HG02623 (cell line): ENCODE measurements around the gene UPK1B.
"Not testable (repeated sequence)": the region's sequence is repeated elsewhere in the genome, so short reads cannot be mapped to it uniquely, and the experiment has no call there.

Experiments
- ATAC-seq: cut with Tn5 transposase; IDR thresholded peaks from one replicate; pipeline ENCODE4 v1.9.1; 2021; ENCODE audit warnings: moderate library complexity; ENCODE audit not compliant: unreplicated experiment

UPK1B gene

DNA sequence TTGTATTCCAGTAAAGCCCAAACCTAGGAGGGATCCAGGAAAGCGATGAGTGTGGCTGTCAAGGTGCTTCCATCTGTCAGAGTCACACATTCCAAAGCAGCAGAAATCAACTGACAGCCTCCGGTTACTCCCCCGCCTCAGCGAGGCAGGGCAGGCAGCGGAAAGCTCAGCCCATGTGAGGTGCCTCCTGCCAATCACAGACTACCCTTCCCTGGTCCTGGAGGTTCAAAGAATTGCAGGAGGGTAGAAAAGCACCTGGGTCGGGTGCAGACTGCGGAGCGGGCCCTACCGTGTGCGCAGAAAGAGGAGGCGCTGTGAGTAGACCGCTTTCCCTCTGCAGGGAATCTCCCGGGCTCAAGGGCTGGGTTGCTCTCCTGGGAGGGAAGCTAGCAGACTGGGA is at the start of gene UPK1B:
Gene UPK1B, plus strand, starts transcription at position 274 of the 400 bp plus-strand sequence. CDS start 13,144 bp downstream, outside the sequence.
- ATAC-seq, result no peak

DNA sequence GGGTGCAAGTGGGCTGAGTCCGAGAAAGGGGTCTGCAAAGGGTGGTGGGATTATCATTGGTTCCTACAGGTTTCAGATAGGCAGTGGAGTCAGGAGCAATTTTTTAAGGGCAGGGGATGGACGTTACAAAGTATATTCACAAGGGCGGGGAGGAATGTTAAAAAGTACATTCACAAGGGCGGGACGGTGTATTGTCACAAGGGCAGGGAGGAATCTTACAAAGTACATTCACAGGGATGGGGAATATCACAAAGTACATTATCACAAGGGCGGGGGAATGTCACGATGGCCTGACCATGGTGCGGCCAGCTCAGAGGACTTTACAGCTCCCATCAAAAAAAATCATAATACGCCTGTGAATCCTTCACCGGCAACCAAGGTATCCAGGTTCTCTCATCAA is 48.1 kb upstream of the UPK1B start:
- ATAC-seq, result no peak

DNA sequence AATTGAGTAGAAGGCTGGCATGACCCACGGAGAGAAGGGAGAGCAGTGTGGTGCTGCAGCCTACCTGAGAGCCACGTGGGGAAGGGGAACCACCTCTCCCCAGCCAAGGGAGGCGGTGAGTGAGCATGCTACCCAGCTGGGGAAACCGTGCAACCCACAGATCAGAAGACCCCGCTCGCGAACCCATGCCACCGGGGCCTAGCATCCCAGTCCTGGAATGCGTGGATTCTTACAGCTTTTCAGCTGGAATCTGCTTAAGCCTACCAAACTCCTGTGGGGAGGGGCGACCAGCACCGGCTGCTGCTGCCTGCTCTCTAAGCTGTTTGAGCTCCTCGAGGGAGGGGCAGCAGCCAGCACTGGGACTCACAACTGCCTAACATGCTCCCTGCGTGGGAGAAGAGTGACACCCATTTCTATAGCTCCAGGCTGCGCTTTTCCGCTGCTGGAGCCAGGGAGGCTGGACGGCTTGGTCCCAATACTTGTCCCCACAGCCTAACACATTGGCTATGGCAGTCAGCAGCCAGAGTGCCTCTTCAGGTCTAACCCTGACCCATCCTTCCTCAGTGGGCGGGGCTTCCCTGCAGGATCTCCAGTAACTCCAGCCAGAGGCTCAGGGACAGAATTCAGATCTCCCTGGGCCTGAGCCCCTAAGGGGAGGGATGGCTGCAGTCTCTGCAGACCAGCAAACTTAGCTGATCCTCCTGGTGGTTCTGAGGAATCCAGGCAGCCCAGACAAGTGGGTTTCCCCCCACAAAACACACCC is 47.5 kb upstream of the UPK1B start:
- ATAC-seq, result no peak

DNA sequence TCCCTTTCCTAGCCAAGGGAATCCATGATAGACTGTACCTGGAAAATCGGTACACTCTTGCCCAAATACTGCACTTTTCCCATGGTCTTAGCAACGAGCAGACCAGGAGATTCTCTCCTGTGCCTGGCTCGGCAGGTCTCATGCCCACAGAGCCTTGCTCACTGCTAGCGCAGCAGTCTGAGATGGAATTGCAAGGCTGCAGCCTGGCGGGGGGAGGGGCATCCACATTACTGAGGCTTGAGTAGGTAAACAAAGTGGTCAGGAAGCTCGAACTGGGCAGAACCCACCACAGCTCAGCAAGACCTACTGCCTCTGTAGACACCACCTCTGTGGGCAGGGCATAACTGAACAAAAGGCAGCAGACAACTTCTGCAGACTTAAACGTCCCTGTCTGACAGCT is 43.1 kb upstream of the UPK1B start:
- not testable (repeated sequence) for ATAC-seq

DNA sequence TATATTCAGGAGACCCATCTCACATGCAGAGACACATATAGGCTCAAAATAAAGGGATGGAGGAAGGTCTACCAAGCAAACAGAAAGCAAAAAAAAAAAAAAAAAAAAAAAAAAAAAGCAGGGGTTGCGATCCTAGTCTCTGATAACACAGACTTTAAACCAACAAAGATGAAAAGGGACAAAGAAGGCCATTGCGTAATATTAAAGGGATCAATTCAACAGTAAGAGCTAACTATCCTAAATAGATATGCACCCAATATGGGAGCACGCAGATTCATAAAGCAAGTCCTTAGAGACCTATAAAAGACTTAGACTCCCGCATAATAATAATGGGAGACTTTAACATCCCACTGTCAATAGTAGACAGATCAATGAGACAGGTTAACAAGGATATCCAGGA is 41.1 kb upstream of the UPK1B start:
- not testable (repeated sequence) for ATAC-seq

DNA sequence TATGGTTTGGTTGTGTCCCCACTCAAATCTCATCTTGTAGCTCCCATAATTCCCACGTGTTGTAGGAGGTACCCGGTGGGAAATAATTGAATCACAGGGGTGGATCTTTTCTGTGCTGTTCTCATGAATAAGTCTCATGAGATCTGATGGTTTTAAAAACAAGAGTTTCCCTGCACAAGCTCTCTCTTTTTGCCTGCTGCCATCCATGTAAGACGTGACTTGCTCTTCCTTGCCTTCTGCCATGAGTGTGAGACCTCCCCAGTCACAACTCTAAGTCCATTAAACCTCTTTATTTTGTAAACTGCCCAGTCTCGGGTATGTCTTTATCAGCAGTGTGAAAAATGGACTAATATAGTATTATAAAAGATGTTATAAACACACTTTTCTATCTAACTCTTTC is 34.0 kb upstream of the UPK1B start:
- ATAC-seq, result not testable (repeated sequence)

DNA sequence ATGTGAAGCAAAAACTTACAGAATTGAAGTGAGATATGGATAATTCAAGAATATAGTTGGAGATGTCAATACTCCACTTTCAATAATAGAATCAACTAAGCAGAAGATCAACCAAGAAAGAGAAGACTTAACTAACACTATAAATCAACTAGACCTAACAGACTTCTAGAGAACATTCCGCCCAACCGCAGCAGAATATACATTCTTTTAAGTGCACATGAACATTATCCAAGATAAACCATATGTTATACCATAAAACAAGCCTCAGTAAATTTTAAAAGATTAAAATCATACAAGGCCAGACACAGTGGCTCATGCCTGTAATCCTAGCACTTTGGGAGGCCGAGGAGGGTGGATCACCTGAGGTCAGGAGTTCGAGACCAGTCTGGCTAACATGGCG is 32.9 kb upstream of the UPK1B start:
- no peak for ATAC-seq

DNA sequence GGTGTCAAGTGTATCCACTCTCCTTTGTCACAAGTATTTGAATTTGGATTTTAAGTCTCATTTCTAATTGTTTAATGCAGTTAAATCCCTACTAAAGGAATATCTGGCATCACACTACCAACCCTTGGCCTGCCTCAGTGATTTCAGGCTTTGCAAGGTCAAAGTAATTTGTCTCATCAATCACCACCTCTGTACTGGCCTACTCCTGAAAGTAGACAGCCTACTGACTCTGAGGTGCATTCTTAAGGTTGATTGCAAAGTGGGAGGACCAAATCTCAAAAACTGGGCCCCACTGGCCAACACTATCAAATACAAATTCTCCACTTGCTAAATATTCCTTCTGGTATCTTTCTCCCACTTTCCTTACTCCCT is 28.3 kb upstream of the UPK1B start:
- ATAC-seq, result peak; percentile 25

DNA sequence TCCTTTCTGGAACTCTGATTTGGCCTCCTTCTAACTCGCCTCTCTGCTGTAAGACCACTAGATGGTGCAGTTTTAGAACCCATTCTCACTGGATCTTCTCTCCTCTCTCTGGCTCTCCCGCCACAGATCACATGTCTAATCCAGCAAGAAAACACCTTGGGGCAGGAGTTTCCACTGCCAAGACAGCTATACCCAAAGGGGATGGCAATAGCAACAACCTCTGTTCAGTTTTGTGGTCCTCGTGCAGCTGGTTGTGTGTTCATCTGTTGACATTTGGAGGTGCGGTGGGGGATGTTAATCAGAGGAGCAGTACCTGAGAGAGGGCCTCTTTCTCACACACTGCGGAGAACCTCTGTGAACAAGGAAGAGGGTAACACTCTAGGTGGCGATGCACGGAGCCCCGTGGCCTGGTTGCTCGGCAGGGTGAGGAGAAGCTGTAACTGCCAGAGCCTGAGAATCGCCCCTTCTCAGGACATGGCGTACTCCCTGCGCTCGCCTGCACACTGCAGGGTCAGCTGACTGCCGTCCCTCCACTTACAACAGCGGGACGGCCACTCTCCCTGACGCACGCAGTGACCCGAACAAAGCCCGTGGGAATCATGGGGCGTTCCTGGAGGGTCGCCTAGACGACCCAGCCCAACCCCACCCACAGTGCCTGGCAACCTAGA is 27.8 kb upstream of the UPK1B start, which contains the start of gene TEX55:
Gene TEX55, plus strand, starts transcription at position 666 of the 668 bp plus-strand sequence. CDS start 25 bp downstream, outside the sequence.
- ATAC-seq, result peak; percentile 60

DNA sequence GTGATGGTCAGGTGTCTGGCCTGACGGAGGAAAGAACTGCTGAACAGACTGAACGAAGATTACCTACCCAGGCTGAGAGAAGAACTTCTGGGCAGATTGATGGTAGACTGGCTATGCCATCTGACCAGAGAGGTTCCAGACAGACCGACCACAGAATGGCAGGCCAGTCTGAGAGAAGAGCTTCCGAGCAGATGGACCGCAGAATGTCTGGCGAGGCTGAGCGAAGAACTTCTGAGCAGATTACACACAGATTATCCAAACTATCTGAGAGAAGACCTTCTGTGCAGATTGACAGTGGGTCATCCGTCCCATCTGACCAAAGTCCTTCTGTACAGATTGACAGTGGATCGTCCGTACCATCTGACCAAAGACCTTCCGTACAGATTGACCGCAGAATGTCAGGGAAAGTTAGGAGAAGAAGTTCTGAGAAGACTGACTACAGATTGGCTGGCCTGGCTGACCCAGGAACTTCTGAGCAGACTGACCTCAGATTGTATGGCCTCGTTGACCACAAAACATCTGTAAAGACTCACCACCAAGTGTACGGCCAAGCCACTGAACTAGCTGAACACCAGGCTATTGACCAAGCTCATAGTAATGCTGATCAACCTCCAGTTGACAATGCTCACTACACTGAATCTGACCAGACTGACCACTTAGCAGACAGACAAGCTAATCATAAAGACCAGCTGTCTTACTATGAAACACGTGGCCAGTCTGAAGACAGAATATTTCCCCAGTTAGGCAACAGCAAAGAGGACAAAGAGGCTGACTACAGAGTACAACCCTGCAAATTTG is 26.6 kb upstream of the UPK1B start:
- no peak for ATAC-seq

DNA sequence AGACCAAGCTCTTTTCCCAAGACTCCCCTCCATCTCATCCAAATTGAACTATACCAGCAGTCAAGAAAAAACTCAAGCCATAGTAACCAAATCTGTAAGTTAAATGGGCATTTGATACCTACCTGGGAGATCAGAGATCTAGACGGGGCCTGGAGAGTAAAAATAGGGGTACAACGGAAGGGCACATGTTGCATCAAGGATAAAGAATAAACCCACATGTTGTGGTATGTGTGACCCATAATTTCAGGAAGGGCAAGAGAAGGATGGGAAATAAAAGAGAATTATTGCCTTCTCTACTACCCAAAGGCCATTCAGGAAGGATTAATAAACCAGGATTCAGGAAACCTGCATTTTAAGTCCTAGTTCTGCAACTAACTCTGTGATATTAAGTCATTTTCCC is 25.9 kb upstream of the UPK1B start:
- ATAC-seq, result no peak

DNA sequence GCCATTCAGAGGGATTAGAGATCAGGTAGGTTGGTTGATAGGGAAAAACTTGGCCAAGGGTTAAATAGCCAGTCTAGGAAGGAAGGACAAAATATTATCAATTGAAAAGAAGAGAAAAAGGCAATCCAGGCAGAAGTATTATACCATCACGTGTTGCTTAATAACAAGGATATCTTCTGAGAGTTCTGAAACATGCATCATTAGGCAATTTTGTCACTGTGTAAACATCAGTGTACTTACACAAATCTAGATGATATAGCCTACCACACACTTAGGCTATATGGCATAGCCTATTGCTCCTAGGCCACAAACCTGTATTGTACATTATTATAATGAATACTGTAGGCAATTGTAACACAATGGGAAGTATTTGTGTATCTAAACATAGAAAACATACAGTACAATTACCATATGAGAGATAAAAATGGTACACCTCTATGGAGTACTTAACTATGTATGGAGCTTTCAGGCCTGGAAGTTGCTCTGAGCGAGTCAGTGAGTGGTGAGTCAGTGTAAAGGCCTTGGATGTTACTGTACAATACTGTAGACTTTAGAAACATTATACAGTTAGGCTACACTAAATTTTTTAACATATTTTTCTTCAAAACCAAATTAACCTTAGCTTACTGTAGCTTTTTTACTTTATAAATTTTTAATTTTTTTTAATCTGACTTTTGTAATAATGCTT is 24.8 kb upstream of the UPK1B start:
- no peak for ATAC-seq

DNA sequence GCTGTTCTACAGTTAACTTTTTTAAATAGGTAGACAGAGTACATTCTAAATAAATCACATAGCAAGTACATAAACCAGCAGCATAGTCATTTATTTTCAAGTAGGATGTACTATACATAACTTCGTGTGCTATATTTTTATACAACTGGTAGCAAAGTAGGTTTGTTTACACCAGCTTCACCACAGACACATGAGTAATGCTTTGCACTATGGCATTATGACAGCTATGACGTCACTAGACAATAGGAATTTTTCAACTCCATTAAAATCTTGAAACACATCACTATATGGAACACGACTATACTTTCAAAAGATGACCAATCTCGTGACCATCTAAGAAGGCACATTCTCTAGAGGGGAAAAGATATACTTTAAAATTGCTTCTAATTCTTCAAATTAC is 23.9 kb upstream of the UPK1B start:
- no peak for ATAC-seq

DNA sequence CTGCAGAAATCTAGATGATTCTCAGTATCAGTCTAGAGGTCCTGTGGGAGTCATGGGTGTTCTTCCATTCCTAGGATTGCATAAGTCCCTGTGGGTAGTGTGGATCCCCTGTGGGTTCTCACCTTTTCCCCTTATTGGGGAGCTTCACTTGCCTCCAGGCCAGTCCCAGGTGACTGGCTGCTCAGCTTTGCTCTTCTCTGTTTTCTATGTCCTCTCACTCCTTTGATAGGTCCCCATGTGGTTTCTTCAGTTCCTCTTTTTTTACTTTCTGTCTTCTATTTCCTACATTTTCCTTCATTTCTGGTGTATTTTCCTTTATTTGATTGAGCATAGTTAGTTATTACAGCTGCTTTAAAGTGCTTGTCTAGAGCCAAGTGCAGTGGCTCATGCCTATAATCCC is 16.5 kb upstream of the UPK1B start:
- no peak for ATAC-seq

DNA sequence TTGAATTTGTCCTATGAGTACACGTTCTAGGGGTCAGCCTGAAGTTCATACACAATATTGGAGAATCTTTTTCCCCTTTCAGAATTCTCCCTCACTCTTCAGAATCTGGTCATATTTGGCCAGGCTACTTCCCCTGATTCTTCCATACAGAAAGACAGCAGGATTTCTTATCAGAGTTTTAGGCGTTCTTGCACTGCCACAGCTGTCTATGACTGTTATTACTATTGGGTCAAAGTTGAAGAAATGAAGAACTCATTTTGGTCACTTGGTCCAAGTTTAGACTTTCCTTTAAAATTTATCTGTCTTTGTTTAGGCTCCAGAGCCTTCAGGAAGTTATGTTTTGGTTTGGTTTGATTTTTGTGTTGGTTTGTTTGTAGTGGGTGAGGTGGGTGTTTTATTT is 15.4 kb upstream of the UPK1B start:
- ATAC-seq, result no peak

DNA sequence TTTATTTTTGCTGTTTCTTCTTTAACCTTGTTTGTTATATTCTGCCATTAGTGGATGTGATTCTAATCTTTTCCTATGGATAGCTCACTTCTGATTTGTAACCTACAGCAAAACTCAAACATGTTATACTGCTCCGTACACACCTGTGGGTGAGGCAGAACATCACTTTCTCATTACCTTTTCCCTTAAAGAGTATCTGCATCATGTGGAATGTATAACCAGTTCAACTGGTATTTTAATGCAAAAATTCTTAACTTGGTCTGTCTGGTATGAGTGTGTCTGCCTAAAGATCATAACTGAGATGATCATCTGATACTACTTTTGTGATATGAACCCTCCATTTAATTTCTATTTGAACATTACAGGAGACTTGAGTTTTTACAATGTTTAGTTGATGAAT is 13.0 kb upstream of the UPK1B start:
- ATAC-seq, result no peak

DNA sequence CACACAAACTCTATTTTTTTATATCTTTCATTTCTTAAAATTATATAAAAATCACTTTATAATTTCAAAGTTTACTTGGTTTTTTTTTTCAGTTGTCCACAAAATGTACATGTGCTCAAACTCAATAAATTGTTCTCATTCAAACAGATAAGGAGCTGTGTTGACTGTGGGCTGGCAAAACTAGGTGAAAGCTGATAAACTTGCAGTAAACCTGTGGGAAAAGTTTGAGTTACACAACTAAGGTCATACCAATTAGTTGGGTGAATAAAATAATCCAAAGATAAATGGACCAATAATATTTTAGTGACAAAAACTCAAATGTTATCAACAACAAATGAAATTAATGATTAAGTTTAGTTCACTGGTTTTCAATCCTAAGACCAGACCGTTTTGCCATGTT is 12.6 kb upstream of the UPK1B start:
- no peak for ATAC-seq

DNA sequence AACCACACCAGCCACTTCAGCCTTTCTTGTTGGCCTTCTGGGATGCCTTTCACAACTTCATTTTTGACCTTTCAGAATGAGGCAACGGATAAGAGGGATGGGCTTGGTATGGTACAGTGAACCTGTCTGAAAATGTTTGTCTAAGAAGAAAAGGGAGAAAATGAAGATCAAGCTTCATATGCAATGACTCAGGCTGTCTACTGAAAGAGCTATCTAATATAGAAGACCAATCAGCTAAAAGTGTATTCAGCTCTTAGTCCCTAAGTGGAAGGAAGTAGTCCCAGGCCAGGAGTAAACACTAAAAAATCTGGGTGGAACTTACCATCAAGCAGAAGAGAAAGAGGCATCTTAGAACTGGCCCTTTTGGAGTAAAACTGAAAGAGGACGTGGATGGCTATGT is 12.2 kb upstream of the UPK1B start:
- ATAC-seq, result no peak

DNA sequence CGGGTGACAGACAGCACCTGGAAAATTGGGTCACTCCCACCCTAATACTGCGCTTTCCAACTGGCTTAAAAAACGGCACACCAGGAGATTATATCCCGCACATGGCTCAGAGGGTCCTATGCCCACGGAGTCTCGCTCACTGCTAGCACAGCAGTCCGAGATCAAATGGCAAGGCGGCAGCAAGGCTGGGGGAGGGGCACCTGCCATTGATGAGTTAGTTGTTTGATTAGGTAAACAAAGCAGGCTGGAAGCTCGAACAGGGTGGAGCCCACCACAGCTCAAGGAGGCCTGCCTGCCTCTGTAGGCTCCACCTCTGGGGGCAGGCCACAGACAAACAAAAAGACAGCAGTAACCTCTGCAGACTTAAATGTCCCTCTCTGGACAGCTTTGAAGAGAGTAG is 8.7 kb upstream of the UPK1B start:
- ATAC-seq, result not testable (repeated sequence)

DNA sequence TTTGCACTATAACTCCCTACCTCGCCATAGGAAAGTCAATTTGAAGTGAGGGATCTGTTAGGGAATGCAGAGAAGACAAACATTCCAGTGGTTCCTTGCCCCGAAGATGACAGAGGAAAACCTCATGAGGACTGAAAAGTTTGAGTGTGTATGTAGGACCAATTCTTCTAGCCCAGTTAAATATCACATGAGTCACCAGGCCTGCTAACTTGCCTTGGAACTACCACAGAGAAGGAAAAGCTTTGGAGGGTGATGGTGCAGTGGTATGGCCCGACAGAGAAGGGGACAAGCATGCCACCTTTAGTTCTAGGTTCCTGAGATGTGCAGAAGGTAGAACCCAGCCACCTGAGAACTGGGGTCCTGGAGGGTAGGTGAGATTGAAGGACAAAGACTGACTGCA is 2.6 kb upstream of the UPK1B start:
- no peak for ATAC-seq
